Muscle layer of duodenum (tissue), 2 donors: ENCODE measurements around the gene ARID1B.

ENCODE experiments used
- H3K27ac ChIP-seq: one replicate; pipeline ENCODE4 v1.7.0; 2013; ENCODE audit warnings: mild to moderate bottlenecking, low read length
- H3K27me3 ChIP-seq: one replicate; pipeline ENCODE4 v1.7.0; 2013; ENCODE audit warnings: low read depth, mild to moderate bottlenecking, control low read depth, low read length
- H3K36me3 ChIP-seq, 2 donors: one replicate each; pipeline ENCODE4 v1.7.0; 2013; ENCODE audit warnings: low read length in 2 of 2, control low read depth in 1 of 2, mild to moderate bottlenecking in 1 of 2; ENCODE audit not compliant: insufficient read depth in 2 of 2, control insufficient read depth in 1 of 2
- H3K4me1 ChIP-seq, 2 donors: one replicate each; pipeline ENCODE4 v1.7.0; 2013; ENCODE audit warnings: low read length in 2 of 2, mild to moderate bottlenecking in 2 of 2, control low read depth in 1 of 2, moderate library complexity in 1 of 2; ENCODE audit not compliant: insufficient read depth in 2 of 2, control insufficient read depth in 1 of 2
- H3K4me3 ChIP-seq, 2 donors: one replicate each; pipeline ENCODE4 v1.7.0; 2013; ENCODE audit warnings: low read length in 2 of 2, low read depth in 1 of 2, mild to moderate bottlenecking in 1 of 2
- H3K9me3 ChIP-seq, 2 donors: one replicate each; pipeline ENCODE4 v1.7.0; 2013; ENCODE audit warnings: low read length in 2 of 2, control low read depth in 1 of 2, mild to moderate bottlenecking in 1 of 2; ENCODE audit not compliant: control insufficient read depth in 1 of 2
- donor health status: healthy.

The ARID1B gene

GRCh38 chr6:157117431-157118095, 340.4 kb downstream of the ARID1B start:
- Histone ChIP-seq H3K36me3 (peaks cover 0 to 9% of the 10 kb centered on the region in 2 donors), H3K9me3 (no peaks in the 10 kb centered on the region), H3K27ac (no peak overlapping the region), H3K27me3 (no peaks in the 10 kb centered on the region), H3K4me3 (no peak overlapping the region), H3K4me1 (no peaks in the 10 kb centered on the region)

DNA sequence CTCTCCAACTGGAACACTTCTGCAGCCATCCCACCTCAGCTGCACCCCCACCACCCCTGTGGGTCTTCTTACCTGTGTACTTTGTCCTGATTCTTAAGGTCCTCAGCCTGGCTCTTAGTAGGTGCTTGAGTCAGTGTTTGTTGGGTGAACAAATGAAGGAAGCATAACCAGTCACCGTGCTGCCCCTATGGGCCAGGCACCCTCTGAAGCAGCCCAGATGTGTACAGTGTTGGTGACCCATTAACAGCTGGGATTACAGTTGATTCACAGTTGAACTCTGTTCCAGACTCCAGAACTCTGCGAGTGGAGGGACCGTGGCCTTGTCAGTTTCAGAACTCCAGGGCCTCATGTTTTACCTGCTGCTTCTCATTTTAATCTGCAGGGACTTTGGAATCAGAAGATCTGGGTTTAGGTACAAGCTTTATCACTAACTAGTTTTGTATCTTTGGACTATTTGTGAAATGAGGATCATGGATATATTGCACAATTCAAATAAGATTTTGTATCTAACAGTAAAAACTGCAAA, 342.4 kb downstream of the ARID1B start:
- Histone ChIP-seq H3K4me3 (no peak overlapping the region), H3K4me1 (peaks cover 0 to 4% of the 10 kb centered on the region in 2 donors), H3K27me3 (no peaks in the 10 kb centered on the region), H3K9me3 (no peaks in the 10 kb centered on the region), H3K36me3 (peaks cover 0 to 4% of the 10 kb centered on the region in 2 donors), H3K27ac (no peak overlapping the region)

DNA sequence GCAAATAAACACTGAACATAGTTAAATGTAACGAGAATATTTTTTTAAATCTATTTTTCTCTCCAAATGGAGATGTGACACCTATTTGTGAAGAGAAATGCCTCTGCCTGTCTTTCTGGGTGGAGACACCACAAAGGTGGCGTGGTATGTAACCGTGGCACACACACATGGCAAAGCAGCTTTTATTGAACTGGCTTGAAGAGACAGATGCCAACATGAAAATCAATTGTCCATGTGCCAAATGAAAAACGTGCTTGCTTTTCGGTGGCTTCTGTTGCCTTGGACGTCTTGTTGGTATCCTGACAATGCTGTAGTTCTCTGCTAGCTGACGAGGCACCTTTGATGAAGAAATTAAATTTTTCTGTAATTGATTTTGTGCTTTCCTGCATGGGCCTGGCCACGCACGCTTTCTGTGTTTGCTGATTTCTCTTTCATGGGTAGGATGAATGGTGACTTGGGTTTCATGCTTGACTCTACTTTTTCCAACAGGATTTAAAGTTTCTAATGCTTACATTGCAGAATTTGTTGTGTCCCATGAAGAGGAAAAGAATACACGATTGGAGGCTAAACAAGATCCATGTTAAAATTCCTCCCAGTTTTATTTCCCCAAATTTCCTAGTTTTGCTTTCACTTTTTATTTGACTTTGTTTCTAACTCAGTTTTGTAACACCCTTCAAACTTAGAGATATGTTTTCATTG, 343.5 kb downstream of the ARID1B start:
- Histone ChIP-seq H3K9me3 (no peaks in the 10 kb centered on the region), H3K36me3 (no peaks in the 10 kb centered on the region), H3K4me1 (peaks cover 0 to 4% of the 10 kb centered on the region in 2 donors), H3K4me3 (peak overlapping the region in 1 of 2 donors; percentile 9), H3K27ac (peak overlapping the region; percentile 16), H3K27me3 (no peaks in the 10 kb centered on the region)

GRCh38 chr6:157121897-157122296, 344.7 kb downstream of the ARID1B start:
- H3K27ac ChIP-seq: no peak overlapping the region
- H3K36me3 ChIP-seq: no peaks in the 10 kb centered on the region
- no peaks in the 10 kb centered on the region for H3K9me3 ChIP-seq
- no peak overlapping the region for H3K4me3 ChIP-seq
- H3K27me3 ChIP-seq: no peaks in the 10 kb centered on the region
- H3K4me1 ChIP-seq: peaks cover 0 to 4% of the 10 kb centered on the region in 2 donors

DNA sequence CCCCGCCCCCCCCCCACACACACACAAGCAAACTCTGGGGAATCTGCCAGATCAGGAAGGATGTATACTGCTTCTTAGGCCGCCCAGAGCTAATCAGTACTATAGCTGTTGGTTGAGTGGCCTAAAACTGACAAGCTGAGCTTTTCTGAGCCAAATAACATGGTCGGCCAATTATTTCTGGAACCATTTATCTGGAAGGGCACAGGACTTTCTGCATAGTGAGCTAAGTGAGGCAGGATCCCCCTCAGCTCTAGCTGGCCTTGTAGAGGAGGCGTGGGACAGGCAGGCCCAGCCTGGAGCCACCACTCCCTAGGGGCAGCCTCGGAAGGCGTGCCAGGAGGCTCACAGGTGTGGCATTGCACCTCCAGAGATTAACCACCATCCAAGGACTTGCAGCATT, 346.1 kb downstream of the ARID1B start:
- no peaks in the 10 kb centered on the region for H3K36me3 ChIP-seq
- H3K4me1 ChIP-seq: peaks cover 0 to 4% of the 10 kb centered on the region in 2 donors
- no peaks in the 10 kb centered on the region for H3K9me3 ChIP-seq
- no peaks in the 10 kb centered on the region for H3K27me3 ChIP-seq
- H3K4me3 ChIP-seq: no peak overlapping the region
- H3K27ac ChIP-seq: no peak overlapping the region

DNA sequence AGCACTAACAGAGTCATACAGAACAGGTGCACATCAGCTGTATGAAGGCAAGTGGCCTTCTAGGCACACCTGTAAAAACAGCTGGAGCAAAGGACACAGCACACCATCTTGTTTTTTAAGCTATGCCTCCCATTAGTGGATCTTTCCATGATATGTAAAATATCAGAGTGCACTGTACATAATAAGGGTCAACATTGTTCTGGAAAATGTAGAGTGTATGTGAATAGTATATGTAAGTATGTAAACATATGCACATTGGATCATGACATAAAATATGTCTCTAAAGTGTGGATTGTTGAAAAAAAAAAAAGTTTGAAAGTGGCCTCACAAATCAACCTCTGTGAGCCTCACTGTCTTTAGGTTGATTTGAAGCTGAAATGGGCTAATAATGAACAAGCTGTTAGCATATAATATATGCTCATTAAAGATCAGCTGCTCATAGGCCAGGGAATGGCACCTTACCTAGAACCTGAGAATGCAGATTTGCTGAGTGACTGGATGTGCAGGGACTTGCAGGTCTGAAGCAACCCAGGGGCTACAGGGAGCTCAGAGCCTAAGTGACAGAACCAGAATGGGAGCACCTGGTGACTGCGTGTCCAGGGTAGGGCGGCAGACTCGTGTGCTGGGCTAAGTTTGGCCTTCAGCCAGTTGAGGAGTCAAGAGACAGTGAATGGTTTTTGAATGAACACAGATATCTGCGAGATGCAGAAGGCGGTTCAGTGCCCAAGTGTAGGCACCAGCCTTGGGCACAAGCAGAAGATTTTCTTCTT, 347.5 kb downstream of the ARID1B start:
- Histone ChIP-seq H3K36me3 (no peaks in the 10 kb centered on the region), H3K9me3 (no peaks in the 10 kb centered on the region), H3K27ac (no peak overlapping the region), H3K4me3 (no peak overlapping the region), H3K4me1 (peaks cover 0 to 4% of the 10 kb centered on the region in 2 donors), H3K27me3 (no peaks in the 10 kb centered on the region)

DNA sequence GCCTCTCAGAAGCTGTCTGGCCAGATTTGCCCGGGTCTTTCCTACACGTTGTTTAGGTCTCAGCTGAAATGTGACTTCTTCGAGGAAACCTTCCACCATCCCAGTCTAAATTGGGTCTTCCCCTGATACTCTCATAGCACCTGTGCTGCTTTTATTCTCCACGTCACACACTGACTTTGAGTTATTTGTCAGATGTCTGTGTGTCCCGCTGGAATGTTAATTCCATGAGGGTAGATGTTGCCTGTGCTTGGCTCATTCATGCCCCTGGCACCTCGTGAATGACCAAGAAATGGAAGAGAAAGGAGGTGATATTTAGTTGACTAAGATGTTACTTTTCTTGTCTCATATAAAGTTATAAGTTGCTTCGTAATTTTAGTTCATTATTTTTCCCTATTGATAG, 348.4 kb downstream of the ARID1B start:
- peaks cover 0 to 4% of the 10 kb centered on the region in 2 donors for H3K4me1 ChIP-seq
- H3K36me3 ChIP-seq: no peaks in the 10 kb centered on the region
- no peaks in the 10 kb centered on the region for H3K27me3 ChIP-seq
- H3K4me3 ChIP-seq: no peak overlapping the region
- no peaks in the 10 kb centered on the region for H3K9me3 ChIP-seq
- H3K27ac ChIP-seq: no peak overlapping the region

DNA sequence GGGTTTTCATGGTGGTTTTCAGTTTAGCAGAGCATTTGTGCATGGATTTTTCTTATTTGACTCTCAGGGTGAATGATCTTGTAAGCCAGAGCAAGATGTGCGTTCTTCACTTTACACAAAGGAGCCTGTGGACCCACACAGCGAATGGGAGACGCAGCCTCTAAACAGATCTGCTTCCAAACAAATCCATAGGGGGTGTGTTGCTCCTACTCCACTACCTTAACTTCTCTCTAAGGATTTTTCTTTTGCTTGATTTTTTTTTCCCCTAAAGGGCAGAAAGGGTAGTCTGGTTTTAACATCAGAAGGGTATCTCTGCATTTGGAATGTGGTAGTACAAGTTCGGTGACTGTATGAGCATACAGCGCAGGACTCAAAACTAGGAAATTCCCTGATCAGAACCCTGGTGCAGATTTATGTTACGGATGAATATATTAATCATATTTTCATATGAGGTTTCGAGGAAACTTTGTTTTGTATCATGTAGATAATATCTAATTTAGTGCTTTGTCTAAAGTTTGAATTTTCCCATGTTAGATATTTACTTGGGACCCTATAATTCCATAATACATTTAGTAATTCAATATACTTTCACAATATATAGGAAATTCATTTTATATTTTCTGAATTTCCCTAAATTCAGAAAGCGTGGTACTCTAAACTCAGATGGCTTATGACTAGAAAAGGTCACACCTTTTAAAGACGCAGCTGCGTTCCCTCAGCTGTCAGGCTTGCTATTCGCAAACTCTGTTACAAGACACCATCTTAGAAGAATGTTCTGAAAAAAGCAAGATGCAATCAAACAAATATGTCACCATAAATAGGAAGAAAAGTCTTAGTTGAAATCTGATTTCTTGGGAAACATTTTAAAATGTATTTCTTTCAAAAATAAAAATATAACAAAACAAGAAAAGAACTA, 349.3 kb downstream of the ARID1B start:
- no peaks in the 10 kb centered on the region for H3K27me3 ChIP-seq
- peaks cover 0 to 4% of the 10 kb centered on the region in 2 donors for H3K4me1 ChIP-seq
- no peaks in the 10 kb centered on the region for H3K9me3 ChIP-seq
- H3K4me3 ChIP-seq: no peak overlapping the region
- no peaks in the 10 kb centered on the region for H3K36me3 ChIP-seq
- H3K27ac ChIP-seq: no peak overlapping the region

DNA sequence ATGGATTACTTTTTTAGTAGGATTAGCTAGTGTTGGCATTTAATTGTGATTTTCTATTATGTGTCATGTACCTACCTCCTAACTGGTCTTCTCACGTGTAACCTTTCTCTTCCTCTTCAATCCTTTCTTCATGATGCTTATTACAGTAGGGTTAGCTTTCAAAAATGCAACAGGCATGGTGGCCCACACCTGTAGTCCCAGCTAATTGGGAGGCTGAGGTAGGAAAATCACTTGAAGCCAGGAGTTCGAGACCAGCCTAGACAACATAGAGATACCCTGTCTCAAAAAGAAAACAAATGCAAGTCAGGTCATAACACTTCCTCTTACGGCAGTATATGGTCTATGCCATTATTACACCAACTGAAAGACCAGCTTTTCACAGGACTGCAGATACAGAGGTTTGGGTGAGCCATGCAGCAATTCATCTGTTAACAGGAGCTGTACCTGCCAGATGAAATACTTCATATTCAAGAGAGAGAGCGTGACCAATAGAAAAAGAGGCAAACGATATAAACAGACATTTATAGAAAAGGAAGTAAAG, 351.1 kb downstream of the ARID1B start:
- Histone ChIP-seq H3K27ac (no peak overlapping the region), H3K9me3 (no peaks in the 10 kb centered on the region), H3K36me3 (peaks cover 5% of the 10 kb centered on the region in 2 donors), H3K4me3 (no peak overlapping the region), H3K27me3 (no peaks in the 10 kb centered on the region), H3K4me1 (peaks cover 0 to 2% of the 10 kb centered on the region in 2 donors)

DNA sequence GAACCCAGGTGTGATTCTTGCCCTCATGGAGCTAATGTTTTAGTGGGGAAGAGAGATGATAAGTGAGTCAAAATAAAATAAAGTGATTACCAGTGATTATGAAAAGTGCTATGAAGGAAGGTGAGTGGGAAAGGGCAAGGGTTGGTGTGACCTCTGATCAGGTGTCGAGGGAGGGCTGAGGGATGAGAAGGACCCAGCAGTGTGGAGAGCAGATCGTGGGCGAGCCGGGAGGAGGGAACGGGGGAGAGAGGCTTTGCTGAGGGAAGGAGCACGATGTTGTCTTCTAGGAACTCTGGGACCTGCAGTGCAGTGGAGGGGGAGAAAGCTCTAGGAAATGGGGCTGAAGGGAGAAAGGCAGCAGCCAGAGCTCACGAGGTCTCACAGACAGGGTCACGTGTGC, 354.1 kb downstream of the ARID1B start:
- Histone ChIP-seq H3K27me3 (no peaks in the 10 kb centered on the region), H3K36me3 (peaks cover 15 to 21% of the 10 kb centered on the region in 2 donors), H3K27ac (no peak overlapping the region), H3K4me3 (no peak overlapping the region), H3K4me1 (no peaks in the 10 kb centered on the region), H3K9me3 (no peaks in the 10 kb centered on the region)
